ENCODE data around the gene CCDC185.
"Not testable (repeated sequence)": the region's sequence is repeated elsewhere in the genome, so short reads cannot be mapped to it uniquely, and the experiment has no call there.

The CCDC185 gene

GRCh38 chr1:223386013-223386412 lies 7.2 kb upstream of the CCDC185 start:
- in situ Hi-C loops (cut with MboI; ENCODE audit: low sequenced_read_pairs, unreplicated experiment): no loop called here
- DNase-seq (ENCODE audit: low spot score): no peak
- TF ChIP-seq, protein P1, sequence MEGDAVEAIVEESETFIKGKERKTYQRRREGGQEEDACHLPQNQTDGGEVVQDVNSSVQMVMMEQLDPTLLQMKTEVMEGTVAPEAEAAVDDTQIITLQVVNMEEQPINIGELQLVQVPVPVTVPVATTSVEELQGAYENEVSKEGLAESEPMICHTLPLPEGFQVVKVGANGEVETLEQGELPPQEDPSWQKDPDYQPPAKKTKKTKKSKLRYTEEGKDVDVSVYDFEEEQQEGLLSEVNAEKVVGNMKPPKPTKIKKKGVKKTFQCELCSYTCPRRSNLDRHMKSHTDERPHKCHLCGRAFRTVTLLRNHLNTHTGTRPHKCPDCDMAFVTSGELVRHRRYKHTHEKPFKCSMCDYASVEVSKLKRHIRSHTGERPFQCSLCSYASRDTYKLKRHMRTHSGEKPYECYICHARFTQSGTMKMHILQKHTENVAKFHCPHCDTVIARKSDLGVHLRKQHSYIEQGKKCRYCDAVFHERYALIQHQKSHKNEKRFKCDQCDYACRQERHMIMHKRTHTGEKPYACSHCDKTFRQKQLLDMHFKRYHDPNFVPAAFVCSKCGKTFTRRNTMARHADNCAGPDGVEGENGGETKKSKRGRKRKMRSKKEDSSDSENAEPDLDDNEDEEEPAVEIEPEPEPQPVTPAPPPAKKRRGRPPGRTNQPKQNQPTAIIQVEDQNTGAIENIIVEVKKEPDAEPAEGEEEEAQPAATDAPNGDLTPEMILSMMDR (IDR thresholded peaks at IDR 0.05; ENCODE audit: borderline replicate concordance, control extremely low read depth, extremely low read depth, insufficient read depth, missing control alignments): no peak

DNA sequence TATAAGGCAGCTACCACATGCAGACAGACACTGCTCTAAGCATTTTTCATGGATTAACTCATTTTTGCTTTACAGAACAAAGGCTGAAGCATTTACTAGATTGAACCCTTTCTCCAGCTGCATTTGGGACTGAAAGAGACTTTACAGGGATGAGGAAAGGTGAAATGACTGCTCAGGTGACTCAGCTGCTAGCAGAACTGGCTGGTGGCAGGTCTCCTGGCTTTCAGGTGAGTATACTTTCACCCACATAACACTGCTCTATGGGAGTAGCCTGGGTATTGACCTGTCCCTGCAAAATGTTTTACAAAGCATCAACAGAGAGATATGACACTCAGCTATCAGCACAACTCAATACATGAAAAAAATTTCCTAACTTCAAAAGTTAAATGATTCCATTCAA lies 2.6 kb upstream of the CCDC185 start:
- in situ Hi-C loops (cut with MboI; ENCODE audit: low sequenced_read_pairs, unreplicated experiment): no loop called here
- DNase-seq (ENCODE audit: low spot score): no peak
- TF ChIP-seq, protein P1 (IDR thresholded peaks at IDR 0.05; ENCODE audit: borderline replicate concordance, control extremely low read depth, extremely low read depth, insufficient read depth, missing control alignments): no peak

- TF ChIP-seq, protein P1 (IDR thresholded peaks at IDR 0.05; ENCODE audit: borderline replicate concordance, control extremely low read depth, extremely low read depth, insufficient read depth, missing control alignments): no peak
- in situ Hi-C loops (cut with MboI; ENCODE audit: low sequenced_read_pairs, unreplicated experiment): no loop called here
Observed at GRCh38 chr1:223394242-223394641, 1.0 kb downstream of the CCDC185 start.

DNA sequence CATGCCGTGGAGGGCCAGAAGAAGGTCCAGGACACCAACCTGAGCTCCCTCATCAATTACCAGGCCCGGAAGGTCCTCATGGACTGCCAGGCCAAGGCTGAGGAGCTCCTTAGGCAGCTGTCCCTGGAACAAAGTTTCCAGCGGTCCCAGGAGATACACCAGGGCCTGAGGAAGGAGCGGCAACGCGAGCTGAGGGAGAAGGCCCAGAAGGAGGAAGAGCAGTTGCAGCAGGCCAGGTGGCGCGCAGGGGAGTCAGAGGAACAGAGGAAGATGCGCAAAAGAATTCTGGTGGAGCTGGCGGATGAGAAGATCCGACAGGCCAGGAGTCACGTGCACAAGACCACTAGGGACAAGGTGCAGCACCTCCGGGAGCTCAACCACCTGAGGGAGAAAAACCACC lies 1.5 kb downstream of the CCDC185 start:
- in situ Hi-C loops (cut with MboI; ENCODE audit: low sequenced_read_pairs, unreplicated experiment): no loop called here
- DNase-seq (ENCODE audit: low spot score): no peak
- TF ChIP-seq, protein P1 (IDR thresholded peaks at IDR 0.05; ENCODE audit: borderline replicate concordance, control extremely low read depth, extremely low read depth, insufficient read depth, missing control alignments): no peak

More at GRCh38 chr1:223394242-223394641, 1.0 kb downstream of the CCDC185 start:
- DNase-seq (ENCODE audit: low spot score): no peak

GRCh38 chr1:223399393-223399792 lies 6.2 kb downstream of the CCDC185 start:
- DNase-seq (ENCODE audit: low spot score); in situ Hi-C loops (cut with MboI; ENCODE audit: low sequenced_read_pairs, unreplicated experiment): not testable (repeated sequence)

DNA sequence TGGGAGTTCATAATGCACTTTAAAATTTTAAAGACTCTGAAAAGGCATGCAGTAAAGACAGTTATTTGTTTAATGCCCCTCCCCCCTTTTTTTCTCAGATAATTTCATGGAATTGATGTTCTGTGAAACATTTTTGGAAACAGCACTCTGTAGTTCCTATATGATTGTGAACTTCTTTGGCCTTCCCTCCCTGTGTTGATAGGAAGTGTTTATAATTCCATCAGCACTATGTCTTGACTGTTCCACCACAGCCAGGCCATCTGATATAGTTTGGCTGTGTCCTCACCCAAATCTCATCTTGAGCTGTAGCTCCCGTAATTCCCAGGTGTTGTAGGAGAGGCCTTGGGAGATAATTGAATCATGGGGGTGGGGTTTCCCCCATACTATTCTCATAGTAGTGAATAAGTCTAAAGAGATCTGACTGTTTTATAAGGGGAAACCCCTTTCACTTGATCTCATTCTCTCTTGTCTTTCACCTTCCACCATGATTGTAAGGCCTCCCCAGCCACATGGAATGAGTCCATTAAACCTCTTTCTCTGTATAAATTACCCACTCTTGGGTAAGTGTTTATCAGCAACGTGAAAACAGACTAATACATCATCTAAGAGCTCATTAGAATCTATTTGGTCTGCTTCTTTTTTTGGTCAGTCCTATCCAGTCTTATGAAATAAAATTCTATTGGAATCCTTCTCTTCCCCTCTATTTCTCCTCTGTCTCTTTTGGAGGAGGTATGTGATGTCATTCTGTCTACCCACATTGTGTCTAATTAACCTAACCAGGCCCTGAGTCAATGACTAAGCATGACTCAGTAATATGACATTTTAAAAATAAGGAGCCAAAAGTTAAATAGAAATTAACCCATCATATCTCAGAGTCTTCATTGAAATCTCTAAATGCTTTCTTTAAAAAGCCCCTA lies 8.9 kb downstream of the CCDC185 start:
- in situ Hi-C loops (cut with MboI; ENCODE audit: low sequenced_read_pairs, unreplicated experiment): no loop called here
- no peak for DNase-seq (ENCODE audit: low spot score)
- TF ChIP-seq, protein P1 (IDR thresholded peaks at IDR 0.05; ENCODE audit: borderline replicate concordance, control extremely low read depth, extremely low read depth, insufficient read depth, missing control alignments): no peak

GRCh38 chr1:223402790-223403142 lies 9.6 kb downstream of the CCDC185 start:
- in situ Hi-C loops (cut with MboI; ENCODE audit: low sequenced_read_pairs, unreplicated experiment): no loop called here
- TF ChIP-seq, protein P1 (IDR thresholded peaks at IDR 0.05; ENCODE audit: borderline replicate concordance, control extremely low read depth, extremely low read depth, insufficient read depth, missing control alignments): no peak
- DNase-seq (ENCODE audit: low spot score): no peak
